HG03565 (cell line): ENCODE data around the gene USP10.

Source experiments
- ATAC-seq: cut with Tn5 transposase; IDR thresholded peaks from one replicate; pipeline ENCODE4 v1.9.1; 2021; ENCODE audit warnings: mild to moderate bottlenecking, moderate library complexity; ENCODE audit not compliant: unreplicated experiment

USP10 gene

DNA sequence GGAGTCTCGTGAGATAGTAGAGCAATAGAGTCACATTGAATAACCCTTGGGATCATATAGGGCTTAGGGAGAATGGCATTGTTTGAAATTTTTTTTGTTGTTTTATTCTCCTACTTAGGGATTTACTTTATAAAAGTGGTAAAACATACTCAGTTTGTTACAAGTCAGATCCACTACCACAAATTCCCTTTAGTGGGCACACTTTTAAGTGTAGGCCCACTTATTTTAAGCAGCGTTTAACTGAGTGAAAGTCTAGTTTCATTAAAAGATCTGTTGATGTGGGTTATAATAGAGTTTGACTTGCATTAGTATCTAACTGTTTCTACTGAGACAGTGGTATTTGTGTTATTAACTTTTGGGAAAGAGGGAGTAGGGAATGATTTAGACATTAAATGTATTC is 49.3 kb downstream of the USP10 start:
- no peak for ATAC-seq

DNA sequence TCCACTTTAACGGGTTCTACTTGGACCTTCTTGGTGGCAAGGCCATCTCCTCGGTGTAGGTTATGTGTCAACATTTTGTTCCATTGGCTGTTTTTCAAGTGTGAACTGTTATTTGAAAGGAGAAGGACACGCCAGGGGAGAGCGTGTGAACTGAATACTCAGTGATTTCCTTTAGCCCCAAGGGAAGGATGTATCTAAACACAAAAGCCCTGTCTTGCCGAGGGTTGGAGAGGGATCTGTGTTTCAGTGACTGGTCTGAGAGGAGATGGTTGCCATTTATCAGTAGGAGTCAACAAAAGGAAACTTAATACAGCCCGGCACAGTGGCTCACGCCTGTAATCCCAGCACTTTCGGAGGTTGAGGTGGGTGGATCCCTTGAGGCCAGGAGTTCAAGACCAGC is 50.0 kb downstream of the USP10 start:
- ATAC-seq: no peak

DNA sequence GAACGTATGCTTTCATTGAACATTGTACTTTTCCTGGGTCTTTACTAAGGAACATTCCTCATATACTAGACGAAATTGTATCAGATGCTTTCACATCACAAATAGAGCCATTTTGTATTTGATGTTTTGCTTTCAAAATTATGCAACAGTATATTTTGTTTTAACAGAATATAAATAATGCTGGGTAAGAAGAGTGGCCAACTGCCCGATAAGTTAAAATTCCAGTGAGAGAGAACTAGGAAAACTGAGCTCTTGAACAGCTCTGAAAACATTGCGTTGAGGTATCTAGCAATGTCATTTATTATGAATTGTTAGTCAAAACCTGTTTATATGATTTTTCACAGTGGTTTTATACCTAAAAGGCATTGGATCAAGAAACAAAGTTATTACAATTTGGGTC is 50.8 kb downstream of the USP10 start:
- no peak for ATAC-seq

DNA sequence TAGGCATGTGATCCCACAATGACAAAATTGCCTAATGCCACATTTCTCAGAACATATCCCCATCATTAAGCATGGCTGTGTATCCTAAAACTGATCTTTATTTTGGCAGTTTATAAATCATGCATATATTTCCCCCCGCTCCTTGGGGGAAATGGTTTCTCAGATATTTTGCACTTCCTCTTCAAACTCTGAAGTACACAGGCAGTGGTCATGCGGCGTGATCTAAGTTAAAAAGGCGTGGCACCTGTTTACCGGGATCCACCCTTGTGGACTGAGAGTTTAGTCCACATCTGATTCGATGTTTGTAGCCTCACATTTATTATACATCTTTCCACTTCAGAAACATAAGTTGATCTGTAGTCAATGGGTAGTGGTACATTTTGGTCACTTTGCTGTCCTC is 51.4 kb downstream of the USP10 start:
- ATAC-seq: no peak

DNA sequence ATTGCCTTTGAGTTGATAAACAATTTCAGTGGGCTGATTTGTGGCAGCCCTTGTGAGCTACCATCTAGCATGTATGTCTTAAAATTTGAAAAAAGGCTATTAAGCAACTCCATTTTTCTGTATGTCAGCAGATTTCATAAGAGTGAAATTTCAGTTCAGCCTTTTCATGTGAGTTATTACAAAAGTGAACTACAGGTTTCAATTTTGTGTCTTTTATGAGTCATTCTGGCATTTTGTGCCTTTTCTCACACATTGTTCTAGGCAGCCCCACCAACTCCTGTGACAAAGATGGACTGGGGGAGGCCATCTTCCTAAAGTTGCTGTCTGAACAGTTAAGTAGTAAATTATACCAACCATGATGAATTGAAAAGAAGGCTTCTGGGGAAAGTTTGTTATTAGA is 52.1 kb downstream of the USP10 start:
- ATAC-seq: no peak

DNA sequence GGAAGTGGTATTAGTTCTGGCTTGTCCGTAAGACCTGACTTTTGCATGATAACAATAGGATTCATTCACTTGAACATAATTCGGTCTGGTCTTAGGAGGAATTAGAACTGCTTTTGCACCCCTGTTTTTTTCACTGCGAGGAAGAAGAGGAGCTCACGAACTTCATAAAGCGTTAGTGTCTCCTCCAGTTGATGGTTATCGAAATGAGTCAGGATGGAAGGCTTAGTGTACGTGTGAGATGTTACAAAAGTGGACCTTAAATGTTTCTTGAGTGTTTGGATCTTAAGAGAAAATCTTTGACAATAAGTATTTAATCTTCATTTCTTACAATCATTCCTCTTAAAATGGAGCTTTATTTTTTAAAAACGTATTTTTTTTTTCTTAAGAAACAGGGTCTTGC is 52.8 kb downstream of the USP10 start:
- ATAC-seq: no peak

DNA sequence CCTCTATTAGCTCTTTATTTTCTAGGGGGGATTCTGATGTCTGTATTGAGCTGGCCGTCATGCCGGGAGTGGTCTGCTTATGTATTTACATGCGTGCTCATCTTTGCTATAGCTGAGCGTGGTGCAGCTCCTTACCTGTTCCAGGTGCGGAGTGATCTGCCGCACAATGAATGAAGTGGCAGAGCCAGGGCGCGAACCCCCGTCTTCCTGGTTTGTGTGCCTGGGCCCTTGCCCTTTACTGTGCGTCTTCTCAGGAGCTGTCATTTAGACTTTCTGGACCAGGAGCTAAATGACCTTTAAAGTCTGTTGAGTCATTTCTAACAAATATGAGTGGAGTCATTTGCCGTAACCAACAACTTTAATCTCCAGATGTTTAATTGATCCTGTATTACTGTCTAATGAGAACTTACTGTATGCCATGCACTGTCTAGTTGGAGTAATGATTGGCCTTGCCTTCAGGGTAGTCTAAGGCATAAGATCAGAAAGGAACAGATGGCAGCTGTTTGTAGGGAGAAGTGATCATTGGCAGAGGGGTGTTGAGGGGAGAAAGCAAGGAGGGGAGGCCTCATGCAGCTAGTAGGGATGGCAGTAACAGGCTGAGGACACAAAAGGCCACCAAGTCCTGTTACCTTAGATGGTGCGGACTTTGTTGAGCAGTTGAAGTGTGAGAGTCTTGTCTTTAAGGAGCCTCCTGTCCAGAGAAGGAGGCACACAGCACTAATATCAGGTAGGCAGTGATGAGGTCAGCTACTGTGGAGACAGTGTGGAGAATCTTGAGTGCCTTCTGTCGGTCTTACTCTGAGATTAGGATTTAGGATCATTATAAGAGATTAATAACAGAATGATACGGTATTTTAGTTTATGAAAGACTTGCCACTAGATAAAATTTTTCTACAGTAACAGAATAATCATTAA is 53.9 kb downstream of the USP10 start:
- no peak for ATAC-seq

DNA sequence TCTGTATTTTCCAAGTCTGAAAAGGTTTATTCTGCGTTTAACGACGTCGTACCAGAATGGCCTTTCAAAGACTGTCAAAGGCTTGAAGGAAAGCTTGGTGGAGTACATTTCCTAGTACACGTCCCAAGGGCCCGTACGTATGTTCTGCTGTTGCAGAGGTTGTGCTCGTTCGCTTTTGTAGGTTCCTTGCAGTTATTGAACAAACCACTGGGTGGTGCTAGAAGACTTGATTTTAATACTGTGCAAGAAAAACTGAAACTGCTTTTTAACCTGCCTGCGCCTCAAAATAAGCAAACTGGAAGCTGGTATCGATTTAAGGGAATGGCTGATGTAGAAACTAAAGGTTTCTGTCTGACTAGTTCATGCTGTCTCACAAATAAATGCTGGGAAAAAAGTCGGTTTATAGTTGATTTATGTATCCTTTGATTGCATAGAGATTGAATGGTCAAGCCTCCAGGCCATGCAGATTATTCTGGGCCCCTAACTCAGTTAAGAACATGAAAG is 54.6 kb downstream of the USP10 start:
- ATAC-seq: peak; percentile 56

DNA sequence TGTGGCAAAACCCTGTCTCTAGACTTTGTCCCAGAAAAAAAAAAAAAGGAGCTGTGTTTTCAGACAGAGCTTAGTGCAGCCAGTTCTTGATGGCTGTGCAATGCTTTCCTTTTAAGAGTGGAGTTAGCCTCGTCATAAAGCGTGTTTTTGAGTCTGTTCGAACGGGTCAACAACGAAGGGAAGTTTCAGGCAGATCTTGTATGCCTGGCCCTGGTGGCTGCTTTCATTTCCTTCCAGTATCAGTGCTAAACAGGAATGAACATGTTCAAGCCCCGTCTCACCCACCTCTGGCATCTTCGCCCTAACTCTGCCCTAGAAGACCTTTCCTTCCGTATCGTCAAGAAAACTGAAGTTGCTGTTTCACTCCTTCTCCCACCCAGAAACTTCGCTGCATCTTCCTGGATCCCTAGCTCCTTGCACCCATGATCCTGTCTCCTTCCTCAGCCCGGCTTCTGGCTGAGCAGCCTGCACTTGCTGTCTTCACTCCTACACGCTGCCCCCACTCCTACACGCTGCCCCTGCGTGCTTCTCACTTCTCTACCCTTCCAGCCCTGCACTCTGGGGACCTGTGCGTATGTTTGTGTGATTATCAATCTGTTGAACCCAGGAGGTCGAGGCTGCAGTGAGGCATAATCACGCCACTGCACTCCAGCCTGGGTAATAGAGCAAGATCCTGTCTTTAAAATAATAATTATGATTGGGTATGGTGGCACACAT is 55.3 kb downstream of the USP10 start:
- no peak for ATAC-seq

DNA sequence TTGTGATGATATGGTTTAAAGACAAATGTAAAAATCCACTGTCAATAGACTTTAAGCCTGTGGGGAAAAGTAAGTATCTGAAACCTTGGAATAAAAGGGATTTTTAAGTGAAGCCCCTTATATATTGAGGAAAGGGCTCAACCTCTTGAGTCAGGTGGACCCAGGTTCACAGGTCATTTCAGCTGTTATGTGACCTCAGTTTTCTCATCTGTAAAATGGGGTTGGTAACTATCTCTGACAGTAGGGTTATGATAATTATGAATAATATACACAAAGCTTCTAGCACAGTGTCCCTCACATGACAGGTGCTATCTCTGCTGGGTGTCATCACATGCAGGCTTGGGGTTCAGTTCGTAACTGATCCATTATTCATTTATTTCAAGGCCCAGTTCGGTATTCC is 57.0 kb downstream of the USP10 start:
- no peak for ATAC-seq

DNA sequence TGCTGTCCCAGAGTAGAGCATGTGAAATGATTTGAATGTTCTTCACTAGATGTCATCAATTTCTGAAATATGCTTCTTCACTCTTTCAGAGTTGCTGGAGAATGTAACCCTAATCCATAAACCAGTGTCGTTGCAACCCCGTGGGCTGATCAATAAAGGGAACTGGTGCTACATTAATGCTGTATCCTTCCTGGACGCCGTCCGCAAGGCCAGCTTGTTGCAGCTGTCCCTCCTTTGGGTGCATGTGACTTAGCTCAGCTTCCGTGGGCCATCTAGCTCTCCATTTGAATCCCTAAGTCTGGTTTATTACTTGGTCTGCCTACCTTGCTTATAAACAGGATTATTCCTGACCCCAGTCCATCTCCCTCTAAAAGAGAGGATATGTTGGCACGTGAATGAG is 58.8 kb downstream of the USP10 start:
- ATAC-seq: no peak

DNA sequence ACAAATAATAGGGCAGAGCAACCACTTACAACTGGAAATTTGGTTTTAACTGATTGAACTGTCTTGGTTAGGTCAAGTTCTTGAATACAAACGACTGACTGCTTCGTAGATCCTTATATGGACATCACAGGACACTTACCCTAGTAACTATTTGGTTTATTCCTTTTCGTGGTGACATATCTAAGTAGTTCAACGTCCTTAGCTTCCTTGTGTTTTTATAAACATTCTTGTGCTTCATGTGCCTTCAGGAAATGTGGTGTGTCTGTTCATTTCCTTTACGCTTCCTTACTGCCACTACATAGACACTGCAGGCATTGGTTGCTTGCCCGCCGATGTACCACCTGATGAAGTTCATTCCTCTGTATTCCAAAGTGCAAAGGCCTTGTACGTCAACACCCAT is 59.3 kb downstream of the USP10 start:
- ATAC-seq: no peak

DNA sequence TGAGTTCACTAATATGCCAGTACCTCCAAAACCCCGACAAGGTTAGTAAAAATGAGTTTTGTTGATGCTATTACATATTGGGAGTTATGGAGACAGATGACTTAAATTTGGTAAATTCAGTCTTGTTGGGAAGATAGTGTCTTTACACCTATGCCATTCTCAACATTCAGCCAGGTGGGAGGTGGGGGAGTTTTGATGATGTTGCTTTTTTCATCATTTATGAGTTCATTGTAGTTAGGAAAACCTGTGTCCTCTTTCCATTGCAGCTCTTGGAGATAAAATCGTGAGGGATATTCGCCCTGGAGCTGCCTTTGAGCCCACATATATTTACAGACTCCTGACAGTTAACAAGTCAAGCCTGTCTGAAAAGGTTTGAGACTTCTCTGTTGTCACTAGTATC is 60.1 kb downstream of the USP10 start:
- no peak for ATAC-seq

DNA sequence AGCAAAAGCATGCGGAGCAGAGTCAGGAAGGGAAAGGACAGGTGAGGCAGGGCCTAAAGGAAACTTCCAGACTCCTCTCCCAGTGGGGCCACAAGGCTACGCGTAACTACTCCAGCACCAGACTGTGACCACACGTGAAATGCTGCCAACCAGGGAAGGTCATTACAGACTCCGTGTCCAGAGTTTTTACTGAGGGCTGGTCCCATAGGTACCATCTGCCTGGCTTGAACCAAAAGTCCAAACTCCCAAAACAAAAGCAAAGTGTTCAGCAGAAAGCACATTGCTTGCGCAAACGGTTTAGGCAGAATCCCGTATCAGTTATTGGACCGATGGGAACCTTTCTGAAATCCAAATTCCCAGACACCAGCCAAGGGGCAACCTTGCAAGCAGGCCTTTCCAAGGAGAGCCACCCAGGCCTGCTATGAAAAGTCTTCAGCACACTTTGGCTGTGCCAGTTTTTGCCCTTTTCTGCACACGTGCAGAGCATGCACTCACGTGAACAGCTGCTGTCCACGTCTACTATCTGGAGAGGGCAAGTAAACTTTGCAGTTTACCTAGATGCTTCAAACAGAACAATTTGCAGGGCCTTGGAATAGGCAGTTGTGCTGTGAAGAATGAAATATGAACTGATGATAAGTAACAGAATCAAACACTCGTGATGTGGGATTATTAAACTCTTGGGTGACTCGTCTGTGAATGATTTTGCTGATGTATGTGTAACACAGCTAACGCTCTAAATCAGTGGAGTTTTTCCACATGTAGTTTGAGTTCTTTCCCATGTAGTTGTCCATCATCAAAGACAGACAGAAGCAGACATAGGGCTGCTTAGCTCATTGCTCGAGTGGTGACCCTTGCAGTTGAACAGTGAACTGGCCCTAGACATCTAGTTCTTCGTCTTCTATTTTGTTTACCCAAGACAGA is 61.9 kb downstream of the USP10 start:
- no peak for ATAC-seq

DNA sequence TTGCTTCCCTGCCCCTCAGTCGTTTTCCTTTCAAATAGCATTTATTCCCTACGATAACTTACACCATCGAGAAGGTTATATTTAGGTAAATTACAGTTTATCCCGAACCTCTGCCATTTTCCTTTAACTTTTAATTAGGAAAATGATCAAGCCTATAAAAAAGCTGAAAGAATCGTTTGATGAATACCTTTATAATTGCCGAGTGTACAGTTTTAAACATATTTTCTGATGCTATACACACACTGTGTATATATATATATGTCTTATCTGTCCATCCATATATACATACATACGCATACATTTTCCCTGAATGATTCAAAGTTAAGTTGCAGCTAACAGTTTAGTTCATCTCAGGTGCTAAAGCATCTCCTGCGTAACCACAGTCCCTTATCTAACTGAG is 63.4 kb downstream of the USP10 start:
- no peak for ATAC-seq

DNA sequence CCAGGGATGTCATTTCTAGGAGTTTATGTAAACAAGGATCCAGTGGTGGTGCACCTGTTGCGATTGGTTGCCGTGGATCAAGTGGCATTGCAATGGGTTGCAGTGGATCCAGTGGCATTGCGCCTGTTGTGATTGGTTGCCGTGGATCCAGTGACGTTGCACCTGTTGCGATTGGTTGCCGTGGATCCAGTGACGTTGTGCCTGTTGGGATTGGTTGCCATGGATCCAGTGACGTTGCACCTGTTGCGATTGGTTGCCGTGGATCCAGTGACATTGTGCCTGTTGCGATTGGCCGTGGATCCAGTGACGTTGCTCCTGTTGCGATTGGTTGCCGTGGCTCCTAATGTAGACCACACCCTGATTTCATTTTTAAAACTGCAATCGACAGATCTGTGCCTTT is 63.8 kb downstream of the USP10 start:
- no peak for ATAC-seq

DNA sequence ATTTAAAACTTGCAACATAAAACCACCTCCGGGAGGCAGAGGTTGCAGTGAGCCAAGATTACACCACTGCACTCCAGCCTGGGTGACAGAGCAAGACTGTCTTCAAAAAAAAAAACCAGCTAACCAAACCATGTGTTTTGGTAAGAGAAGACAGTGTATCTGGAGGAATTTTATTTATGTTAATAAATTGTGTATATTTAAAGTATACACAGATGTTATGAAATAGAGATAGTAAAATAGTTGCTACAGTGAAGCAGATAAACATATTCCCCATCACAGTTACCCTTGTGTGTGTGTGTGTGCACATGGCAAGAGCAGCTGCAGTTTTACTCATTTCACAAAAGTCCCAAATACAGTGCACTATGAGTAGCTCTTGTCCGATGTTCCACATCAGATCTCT is 65.2 kb downstream of the USP10 start:
- ATAC-seq: no peak

DNA sequence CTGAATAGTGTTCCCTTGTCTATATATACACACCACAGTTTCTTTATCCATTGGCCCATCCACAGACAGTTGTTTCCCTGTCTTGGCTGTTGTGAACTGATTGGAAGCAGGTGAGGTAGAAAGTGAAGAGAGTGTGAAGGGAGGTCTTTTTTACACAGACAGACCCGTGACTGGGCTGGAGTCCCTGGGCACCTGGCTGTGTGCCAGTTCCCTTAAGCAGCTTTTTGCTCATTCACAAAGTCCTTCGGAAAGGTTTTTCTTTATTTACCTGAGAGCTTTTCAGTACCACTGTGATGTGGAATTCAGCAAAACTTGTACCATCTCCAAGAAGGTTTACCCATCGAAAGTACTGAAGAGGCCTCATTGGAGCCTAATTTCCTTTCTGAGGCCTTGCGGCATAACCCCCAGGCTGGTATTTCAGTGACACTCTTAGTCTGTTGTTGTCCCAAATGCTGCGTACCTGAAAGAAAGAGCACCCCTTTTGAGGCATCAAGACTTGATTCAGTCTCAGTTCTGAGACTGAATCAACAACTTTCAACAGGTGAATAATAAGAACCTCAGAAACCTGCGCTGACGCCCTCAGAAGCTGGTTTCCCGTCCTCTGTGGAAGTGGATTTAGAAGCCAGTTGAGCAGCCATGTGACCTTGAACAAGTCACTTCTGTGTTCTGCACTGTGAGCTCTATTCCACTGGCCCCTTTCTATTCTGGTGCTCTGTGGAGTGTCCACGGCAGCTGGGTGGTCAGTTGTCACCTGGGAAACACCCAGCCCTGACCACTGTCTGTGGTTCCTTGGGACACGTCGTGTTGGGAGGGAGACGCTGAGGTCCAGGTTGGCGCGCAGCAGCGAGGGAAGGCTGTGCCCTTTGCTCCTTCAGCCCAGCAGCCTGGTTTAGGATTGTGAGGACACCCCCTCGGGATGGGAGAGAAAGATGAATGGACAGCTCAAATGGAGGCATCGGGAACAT is 66.1 kb downstream of the USP10 start:
- ATAC-seq: no peak

DNA sequence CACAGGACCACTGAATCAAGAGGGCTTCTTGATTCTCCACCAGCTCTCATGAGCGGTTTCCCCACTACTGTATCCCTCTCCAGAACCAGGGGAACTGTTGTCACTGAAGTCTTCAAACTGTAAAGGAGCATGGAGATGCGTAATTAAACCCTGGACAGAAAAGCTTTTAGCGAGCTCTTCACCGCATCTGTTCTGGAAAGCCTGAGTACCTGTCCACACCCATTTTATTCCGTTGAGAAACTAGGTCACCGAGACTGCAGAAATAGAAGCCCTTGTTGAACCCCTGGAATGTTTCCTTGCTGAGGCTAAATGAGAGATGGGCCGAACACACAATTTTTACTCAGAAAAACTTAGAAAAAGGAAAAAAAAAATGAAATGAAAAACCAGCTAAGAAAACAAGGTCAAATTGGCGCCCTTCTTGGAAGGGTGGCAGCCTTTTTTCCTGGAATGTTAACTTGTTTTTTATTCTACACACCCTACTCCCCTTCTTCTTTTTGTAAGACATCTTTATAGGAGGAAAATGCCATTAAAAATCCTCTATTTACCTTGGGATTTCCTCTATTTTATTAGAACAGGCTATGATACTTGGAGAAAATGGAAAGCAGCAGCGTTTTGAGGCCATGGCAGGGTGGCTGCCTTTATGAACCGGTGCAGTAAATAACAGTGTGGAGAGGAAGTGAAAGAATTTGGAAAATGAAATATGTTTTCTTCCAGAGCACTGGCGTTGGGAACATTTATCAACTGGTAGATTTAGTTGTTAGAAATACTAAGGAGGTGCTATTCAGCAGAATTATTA is 67.4 kb downstream of the USP10 start:
- no peak for ATAC-seq
